ENCODE data around the gene TTC14.

- TF ChIP-seq, protein P1, sequence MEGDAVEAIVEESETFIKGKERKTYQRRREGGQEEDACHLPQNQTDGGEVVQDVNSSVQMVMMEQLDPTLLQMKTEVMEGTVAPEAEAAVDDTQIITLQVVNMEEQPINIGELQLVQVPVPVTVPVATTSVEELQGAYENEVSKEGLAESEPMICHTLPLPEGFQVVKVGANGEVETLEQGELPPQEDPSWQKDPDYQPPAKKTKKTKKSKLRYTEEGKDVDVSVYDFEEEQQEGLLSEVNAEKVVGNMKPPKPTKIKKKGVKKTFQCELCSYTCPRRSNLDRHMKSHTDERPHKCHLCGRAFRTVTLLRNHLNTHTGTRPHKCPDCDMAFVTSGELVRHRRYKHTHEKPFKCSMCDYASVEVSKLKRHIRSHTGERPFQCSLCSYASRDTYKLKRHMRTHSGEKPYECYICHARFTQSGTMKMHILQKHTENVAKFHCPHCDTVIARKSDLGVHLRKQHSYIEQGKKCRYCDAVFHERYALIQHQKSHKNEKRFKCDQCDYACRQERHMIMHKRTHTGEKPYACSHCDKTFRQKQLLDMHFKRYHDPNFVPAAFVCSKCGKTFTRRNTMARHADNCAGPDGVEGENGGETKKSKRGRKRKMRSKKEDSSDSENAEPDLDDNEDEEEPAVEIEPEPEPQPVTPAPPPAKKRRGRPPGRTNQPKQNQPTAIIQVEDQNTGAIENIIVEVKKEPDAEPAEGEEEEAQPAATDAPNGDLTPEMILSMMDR (IDR thresholded peaks at IDR 0.05) = no peak
- TF ChIP-seq REST (IDR thresholded peaks at IDR 0.05; ENCODE audit: insufficient read depth in 1 of 2, low read depth in 2 of 2, low read length in 1 of 2) (no peak), POLR2AphosphoS5 (IDR thresholded peaks at IDR 0.05; ENCODE audit: low read depth, low read length) (no peak), SIN3A (IDR thresholded peaks at IDR 0.05; ENCODE audit: borderline replicate concordance, insufficient read depth, low read depth, low read length) (no peak), TCF7L2 (IDR thresholded peaks at IDR 0.05; ENCODE audit: low read depth, low read length) (no peak)
Measured at GRCh38 chr3:180563406-180563805, 38.6 kb upstream of the TTC14 start.

Data from Panc1 (cell line).